ENCODE measurements around the gene MDH1. TPM values are rescaled to one million over a fixed set of nuclear protein-coding genes. Genes with fewer than 3 reads are reported as not detected.
"Not testable (repeated sequence)": the region's sequence is repeated elsewhere in the genome, so short reads cannot be mapped to it uniquely, and the experiment has no call there.

Gene MDH1
- total RNA-seq, 4 donors from 2014 or later: 169 to 206 (median 182) TPM

DNA sequence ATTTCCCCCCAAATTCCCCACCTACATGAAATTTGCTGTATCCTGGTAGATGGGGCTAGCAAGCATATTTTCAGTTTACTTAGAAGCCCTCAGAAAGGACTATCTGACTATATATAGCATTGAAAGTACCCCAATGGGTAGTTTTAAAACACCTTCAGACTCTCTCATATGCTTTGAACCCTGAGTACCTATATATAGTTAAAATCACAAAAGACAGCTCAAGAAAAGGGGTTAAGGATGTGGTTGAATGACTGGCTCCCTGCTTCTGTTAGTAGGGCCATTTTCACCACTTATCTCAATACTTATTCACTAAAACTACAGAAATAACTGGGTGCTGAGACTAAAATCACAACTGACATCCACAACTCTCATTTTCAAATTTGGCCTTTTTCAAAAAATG, 19.0 kb upstream of the MDH1 start:
- Histone ChIP-seq H3K27me3 (no peaks in the 10 kb centered on the region), H3K36me3 (no peaks in the 10 kb centered on the region), H3K4me3 (no peak overlapping the region), H3K4me1 (peaks cover 0 to 4% (median 0%) of the 10 kb centered on the region in 4 donors), H3K27ac (replicated peaks in 1 of 4) (no peak overlapping the region), H3K9me3 (no peaks in the 10 kb centered on the region)
- intact Hi-C loops (cut with DNase I): no loop called here
- no peak for DNase-seq (ENCODE audit: extremely low spot score)
- TF ChIP-seq POLR2AphosphoS5 (IDR thresholded peaks at IDR 0.05): no peak
- no peak for TF ChIP-seq EP300 (IDR thresholded peaks at IDR 0.05)
- TF ChIP-seq, protein P1, sequence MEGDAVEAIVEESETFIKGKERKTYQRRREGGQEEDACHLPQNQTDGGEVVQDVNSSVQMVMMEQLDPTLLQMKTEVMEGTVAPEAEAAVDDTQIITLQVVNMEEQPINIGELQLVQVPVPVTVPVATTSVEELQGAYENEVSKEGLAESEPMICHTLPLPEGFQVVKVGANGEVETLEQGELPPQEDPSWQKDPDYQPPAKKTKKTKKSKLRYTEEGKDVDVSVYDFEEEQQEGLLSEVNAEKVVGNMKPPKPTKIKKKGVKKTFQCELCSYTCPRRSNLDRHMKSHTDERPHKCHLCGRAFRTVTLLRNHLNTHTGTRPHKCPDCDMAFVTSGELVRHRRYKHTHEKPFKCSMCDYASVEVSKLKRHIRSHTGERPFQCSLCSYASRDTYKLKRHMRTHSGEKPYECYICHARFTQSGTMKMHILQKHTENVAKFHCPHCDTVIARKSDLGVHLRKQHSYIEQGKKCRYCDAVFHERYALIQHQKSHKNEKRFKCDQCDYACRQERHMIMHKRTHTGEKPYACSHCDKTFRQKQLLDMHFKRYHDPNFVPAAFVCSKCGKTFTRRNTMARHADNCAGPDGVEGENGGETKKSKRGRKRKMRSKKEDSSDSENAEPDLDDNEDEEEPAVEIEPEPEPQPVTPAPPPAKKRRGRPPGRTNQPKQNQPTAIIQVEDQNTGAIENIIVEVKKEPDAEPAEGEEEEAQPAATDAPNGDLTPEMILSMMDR (IDR thresholded peaks at IDR 0.05): no peak
- TF ChIP-seq POLR2A (IDR thresholded peaks at IDR 0.05; ENCODE audit: low read depth): no peak

DNA sequence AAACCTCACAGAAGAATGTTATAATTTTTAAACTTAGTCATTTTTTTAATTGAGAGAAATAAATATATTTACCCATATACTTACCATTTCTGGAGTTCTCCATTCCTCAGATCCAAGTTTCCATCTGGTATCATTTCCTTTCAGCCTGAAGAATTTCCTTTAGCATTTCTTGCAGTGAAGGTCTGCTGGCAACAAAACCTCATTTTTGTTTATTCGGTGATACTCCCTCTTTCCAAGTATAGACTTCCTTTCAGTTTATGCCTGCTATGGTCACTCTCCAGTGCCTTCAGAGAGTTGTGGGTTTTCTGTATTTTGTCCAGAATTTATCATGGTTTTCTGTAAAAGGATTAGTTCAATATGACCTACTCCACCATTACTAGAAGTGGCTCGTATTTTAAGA, 17.5 kb upstream of the MDH1 start:
- TF ChIP-seq, protein P1 (IDR thresholded peaks at IDR 0.05): no peak
- TF ChIP-seq POLR2AphosphoS5 (IDR thresholded peaks at IDR 0.05) (no peak), EP300 (IDR thresholded peaks at IDR 0.05) (no peak), POLR2A (IDR thresholded peaks at IDR 0.05; ENCODE audit: low read depth) (no peak)
- Histone ChIP-seq H3K36me3 (no peaks in the 10 kb centered on the region), H3K9me3 (no peaks in the 10 kb centered on the region), H3K4me1 (peaks cover 0 to 4% (median 0%) of the 10 kb centered on the region in 4 donors), H3K27me3 (no peaks in the 10 kb centered on the region), H3K4me3 (no peak overlapping the region), H3K27ac (replicated peaks in 1 of 4) (no peak overlapping the region)
- WGBS: 67% methylated on average over 2 of the region's 2 CpGs
- intact Hi-C loops (cut with DNase I): no loop called here
- no peak for DNase-seq (ENCODE audit: extremely low spot score)

DNA sequence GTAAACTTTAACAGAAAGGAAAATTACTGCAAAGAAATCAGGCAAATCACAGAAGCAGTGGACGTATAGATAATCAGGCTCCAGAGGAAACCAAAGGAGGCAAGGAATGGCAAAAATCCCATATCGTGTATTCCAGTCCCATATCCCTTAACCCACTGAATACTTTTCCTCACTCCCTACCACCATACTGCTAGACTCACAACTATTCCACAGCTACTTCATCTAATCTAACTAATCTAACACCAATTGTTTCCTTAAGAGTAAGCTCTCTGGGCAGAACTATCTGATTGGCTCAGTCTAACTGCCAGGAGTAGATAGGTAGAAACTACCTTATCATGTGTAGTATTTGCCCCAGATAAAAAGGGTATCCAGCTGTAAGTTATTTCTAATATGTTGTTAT, 16.8 kb upstream of the MDH1 start:
- WGBS: 90% methylated on average over 2 of the region's 2 CpGs
- peaks cover 0 to 4% (median 0%) of the 10 kb centered on the region in 4 donors for H3K4me1 ChIP-seq

DNA sequence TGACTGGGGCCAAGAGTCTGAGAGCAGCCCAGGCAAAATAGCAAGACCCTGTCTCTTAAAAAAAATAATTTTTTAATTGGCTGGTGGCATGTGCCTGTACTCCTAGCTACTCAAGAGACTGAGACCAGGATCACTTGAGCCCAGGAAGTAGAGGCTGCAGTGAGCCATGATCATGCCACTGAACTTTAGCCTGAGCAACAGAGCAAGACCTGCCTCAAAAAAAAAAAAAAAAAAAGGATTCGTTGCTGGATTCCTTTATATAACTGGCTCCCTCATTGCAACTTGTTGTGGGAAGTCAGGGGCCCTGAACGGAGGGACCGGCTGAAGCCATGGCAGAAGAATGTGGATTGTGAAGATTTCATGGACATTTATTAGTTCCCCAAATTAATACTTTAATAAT, 15.7 kb upstream of the MDH1 start:
- H3K27me3 ChIP-seq; DNase-seq (ENCODE audit: extremely low spot score); H3K36me3 ChIP-seq; H3K4me1 ChIP-seq; H3K4me3 ChIP-seq; H3K27ac ChIP-seq (replicated peaks in 1 of 4); H3K9me3 ChIP-seq; intact Hi-C loops (cut with DNase I): not testable (repeated sequence)
- 93% methylated on average over 3 of the region's 3 CpGs for WGBS

More for the DNA sequence above, 16.8 kb upstream of the MDH1 start:
- H3K4me3 ChIP-seq: no peak overlapping the region
- DNase-seq (ENCODE audit: extremely low spot score): no peak
- H3K27ac ChIP-seq (replicated peaks in 1 of 4): no peak overlapping the region
- H3K36me3 ChIP-seq: no peaks in the 10 kb centered on the region
- H3K9me3 ChIP-seq: no peaks in the 10 kb centered on the region
- no peaks in the 10 kb centered on the region for H3K27me3 ChIP-seq
- TF ChIP-seq, protein P1 (IDR thresholded peaks at IDR 0.05): no peak
- intact Hi-C loops (cut with DNase I): no loop called here

DNA sequence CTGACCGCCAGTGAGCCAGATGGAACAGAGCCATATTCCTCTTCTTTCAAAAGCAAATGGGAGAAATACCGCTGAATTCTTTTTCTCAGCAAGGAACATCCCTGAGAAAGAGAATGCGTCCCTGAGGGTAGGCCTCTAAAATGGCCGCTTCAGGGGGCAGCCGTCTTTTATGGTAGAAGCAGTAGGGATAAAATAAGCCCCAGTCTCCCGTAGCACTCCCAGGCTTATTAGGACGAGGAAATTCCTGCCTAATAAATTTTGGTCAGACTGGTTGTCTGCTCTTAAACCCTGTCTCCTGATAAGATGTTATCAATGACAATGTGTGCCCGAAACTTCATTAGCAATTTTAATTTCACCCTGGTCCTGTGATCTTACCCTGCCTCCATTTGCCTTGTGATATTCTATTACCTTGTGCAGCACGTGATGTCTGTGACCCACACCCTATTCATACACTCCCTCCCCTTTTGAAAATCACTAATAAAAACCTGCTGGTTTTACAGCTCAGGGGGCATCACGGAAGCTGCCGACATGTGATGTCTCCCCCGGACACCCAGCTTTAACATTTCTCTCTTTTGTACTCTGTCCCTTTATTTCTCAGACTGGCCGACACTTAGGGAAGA, 14.9 kb upstream of the MDH1 start:
- WGBS: 96% methylated on average over 13 of the region's 13 CpGs
- DNase-seq (ENCODE audit: extremely low spot score); H3K36me3 ChIP-seq; H3K9me3 ChIP-seq; intact Hi-C loops (cut with DNase I); H3K27ac ChIP-seq (replicated peaks in 1 of 4); H3K4me3 ChIP-seq; H3K27me3 ChIP-seq; H3K4me1 ChIP-seq: not testable (repeated sequence)

DNA sequence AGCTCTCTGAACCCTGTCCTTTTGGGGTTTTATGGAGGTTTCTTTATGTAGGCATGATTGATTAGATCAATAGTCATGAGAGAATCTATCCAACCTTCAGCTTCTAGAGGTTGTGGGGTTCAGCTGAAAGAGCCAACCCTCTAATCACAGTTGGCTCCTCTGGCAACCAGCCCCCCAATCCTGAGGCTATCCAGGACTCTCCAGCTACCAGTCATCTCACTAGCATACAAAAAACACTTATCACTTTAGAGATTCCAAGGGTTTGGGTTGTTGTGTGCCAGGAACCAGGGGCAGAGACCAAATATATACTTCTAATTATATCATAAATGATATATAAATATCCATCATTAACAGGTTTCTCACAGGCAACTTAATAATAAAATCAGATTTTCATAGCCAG, 12.2 kb upstream of the MDH1 start:
- Histone ChIP-seq H3K4me3 (no peak overlapping the region), H3K27me3 (no peaks in the 10 kb centered on the region), H3K9me3 (no peaks in the 10 kb centered on the region), H3K36me3 (no peaks in the 10 kb centered on the region), H3K4me1 (peaks cover 6 to 8% (median 7%) of the 10 kb centered on the region in 4 donors), H3K27ac (replicated peaks in 1 of 4) (no peak overlapping the region)
- DNase-seq (ENCODE audit: extremely low spot score): no peak
- TF ChIP-seq, protein P1 (IDR thresholded peaks at IDR 0.05): no peak
- TF ChIP-seq EP300 (IDR thresholded peaks at IDR 0.05) (no peak), POLR2AphosphoS5 (IDR thresholded peaks at IDR 0.05) (no peak)
- intact Hi-C loops (cut with DNase I): no loop called here
